Measurements from ENCODE around the gene REC114.
A peak's percentile ranks its signal among the peaks of the same experiment; 100 is the strongest.
"Not testable (repeated sequence)": the region's sequence is repeated elsewhere in the genome, so short reads cannot be mapped to it uniquely, and the experiment has no call there.

Gene REC114

DNA sequence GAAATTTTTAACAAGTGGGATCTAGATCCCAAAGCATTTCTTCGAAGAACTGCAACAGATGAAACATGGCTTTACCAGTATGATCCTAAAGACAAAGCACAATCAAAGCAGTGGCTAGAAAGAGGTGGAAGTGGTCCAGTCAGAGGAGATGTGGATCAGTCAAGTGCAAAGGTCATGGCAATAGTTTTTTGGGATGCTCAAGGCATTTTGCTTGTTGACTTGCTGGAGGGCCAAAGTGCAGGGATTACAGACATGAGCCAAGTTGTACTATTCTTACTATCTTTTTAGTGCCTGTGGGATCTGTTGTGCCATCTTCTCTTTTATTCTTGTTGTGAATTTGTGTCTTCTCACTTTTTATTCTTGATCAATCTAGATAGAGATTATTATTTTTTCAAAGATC, 82.0 kb downstream of the REC114 start:
- no peaks in the 10 kb centered on the region for H3K9me3 Mint-ChIP-seq
- no peak overlapping the region for H3K4me3 Mint-ChIP-seq
- H3K27ac Mint-ChIP-seq: no peak overlapping the region
- no peak for ATAC-seq
- no peaks in the 10 kb centered on the region for H3K4me1 Mint-ChIP-seq
- H3K27me3 Mint-ChIP-seq: peaks cover 3% of the 10 kb centered on the region
- no peaks in the 10 kb centered on the region for H3K36me3 Mint-ChIP-seq (ENCODE audit: low read depth)
- DNase-seq: no peak

GRCh38 chr15:73527598-73527997, 84.6 kb downstream of the REC114 start:
- DNase-seq: no peak
- no peak overlapping the region for H3K4me3 Mint-ChIP-seq
- no peak overlapping the region for H3K27ac Mint-ChIP-seq
- no peaks in the 10 kb centered on the region for H3K36me3 Mint-ChIP-seq (ENCODE audit: low read depth)
- H3K9me3 Mint-ChIP-seq: no peaks in the 10 kb centered on the region
- no peak for ATAC-seq
- no peaks in the 10 kb centered on the region for H3K4me1 Mint-ChIP-seq
- peaks cover 5% of the 10 kb centered on the region for H3K27me3 Mint-ChIP-seq

GRCh38 chr15:73530649-73531048, 87.7 kb downstream of the REC114 start:
- H3K4me1 Mint-ChIP-seq: no peaks in the 10 kb centered on the region
- no peak overlapping the region for H3K27ac Mint-ChIP-seq
- H3K36me3 Mint-ChIP-seq (ENCODE audit: low read depth): no peaks in the 10 kb centered on the region
- H3K27me3 Mint-ChIP-seq: peaks cover 3% of the 10 kb centered on the region
- no peak for DNase-seq
- ATAC-seq: no peak
- H3K9me3 Mint-ChIP-seq: no peaks in the 10 kb centered on the region
- no peak overlapping the region for H3K4me3 Mint-ChIP-seq

DNA sequence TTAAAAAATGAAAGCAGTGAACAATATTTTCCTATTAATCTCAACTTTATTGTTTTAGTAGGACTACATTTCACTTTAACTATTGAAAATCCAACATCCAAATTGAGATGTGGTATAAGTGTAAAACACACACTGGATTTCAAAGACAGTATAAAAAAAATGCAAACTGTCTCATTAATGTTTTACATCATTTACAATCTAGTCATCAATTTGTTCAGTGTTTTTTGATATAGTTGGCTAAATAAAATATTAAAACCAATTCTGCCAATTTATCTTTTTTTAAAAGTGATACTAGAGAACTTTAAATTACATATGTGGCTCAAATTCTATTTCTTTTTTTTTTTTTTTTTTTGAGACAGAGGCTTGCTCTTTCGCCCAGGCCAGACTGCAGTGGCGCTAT, 95.2 kb downstream of the REC114 start:
- ATAC-seq (no peak), DNase-seq (no peak)
- H3K36me3 Mint-ChIP-seq (ENCODE audit: low read depth): no peaks in the 10 kb centered on the region
- no peaks in the 10 kb centered on the region for H3K4me1 Mint-ChIP-seq
- no peak overlapping the region for H3K27ac Mint-ChIP-seq
- no peaks in the 10 kb centered on the region for H3K9me3 Mint-ChIP-seq
- peaks cover 2% of the 10 kb centered on the region for H3K27me3 Mint-ChIP-seq
- H3K4me3 Mint-ChIP-seq: no peak overlapping the region

DNA sequence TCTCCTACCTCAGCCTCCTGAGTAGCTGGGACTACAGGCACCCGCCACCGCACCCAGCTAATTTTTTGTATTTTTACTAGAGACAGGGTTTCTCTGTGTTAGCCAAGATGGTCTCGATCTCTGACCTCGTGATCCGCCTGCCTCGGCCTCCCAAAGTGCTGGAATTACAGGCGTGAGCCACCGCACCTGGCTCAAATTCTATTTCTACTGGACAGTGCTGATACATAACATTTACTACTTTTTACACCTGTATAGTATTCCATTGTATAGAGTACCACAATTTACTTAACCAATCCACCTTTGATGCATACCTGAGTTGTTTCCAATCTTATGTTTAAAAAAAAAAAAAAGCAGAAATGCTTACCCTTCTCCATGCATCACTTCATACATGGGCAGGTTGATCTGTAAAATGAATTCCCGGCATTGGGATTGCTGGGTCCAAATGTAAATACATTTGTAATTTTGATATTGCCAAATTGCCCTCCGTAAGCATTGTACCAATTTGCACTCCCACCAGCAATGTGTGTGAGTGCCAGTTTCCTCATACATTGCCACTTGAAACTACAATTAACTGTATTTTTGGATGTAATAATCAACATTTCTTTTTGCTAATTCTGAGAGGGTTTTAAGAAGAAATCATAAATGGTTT, 95.7 kb downstream of the REC114 start:
- Mint-ChIP-seq H3K36me3 (ENCODE audit: low read depth) (no peaks in the 10 kb centered on the region), H3K27ac (no peak overlapping the region), H3K9me3 (no peaks in the 10 kb centered on the region), H3K4me1 (no peaks in the 10 kb centered on the region), H3K4me3 (no peak overlapping the region), H3K27me3 (peaks cover 2% of the 10 kb centered on the region)
- DNase-seq (no peak), ATAC-seq (no peak)

DNA sequence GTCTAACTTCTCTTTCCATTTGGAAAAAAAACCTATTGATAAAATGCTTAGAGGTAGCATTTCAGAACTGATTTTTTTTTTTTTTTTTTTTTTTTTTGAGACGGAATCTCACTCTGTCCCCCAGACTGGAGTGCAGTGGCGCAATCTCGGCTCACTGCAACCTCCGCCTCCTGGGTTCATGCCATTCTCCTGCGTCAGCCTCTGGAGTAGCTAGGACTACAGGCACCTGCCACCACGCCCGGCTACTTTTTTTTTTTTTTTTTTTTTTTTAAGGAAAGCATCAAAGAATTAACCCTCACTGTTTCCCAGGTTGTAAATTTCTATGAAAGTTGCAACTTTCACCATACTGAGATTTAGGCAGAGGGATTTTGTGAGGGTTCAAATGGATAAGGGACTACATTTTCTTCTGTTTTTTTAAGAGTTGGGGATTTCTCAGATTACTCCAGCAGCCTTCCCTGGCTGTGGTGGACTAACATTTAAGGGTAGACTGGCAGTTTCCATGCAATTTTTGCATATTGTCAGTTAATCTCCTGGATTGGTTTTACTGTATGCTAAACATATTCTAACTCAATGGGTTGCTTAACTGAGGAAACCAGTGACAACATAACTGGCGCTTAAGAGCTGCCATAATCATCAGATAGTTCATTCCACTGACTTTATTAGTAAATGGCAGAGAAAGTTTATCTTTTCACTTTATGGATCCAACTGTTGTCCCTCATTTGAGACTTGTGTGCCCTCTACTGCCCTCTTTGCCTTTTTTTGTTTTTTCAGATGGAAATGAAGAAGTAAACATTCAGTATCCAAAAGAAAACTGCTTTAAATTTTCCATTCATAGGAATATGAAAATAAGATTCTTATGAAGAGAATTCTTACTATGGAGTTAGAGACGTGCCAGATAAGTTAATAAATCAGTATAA, 96.5 kb downstream of the REC114 start:
- H3K36me3 Mint-ChIP-seq (ENCODE audit: low read depth): no peaks in the 10 kb centered on the region
- DNase-seq (no peak), ATAC-seq (no peak)
- H3K27ac Mint-ChIP-seq: no peak overlapping the region
- no peak overlapping the region for H3K4me3 Mint-ChIP-seq
- H3K27me3 Mint-ChIP-seq: peaks cover 2% of the 10 kb centered on the region
- H3K4me1 Mint-ChIP-seq: no peaks in the 10 kb centered on the region
- no peaks in the 10 kb centered on the region for H3K9me3 Mint-ChIP-seq

GRCh38 chr15:73540161-73540560, 97.2 kb downstream of the REC114 start:
- Mint-ChIP-seq H3K27me3 (peaks cover 1% of the 10 kb centered on the region), H3K4me1 (no peaks in the 10 kb centered on the region), H3K4me3 (no peak overlapping the region), H3K36me3 (ENCODE audit: low read depth) (no peaks in the 10 kb centered on the region), H3K9me3 (no peaks in the 10 kb centered on the region), H3K27ac (no peak overlapping the region)
- ATAC-seq (no peak), DNase-seq (no peak)

- no peak for ATAC-seq
- Mint-ChIP-seq H3K4me1 (no peaks in the 10 kb centered on the region), H3K9me3 (no peaks in the 10 kb centered on the region), H3K36me3 (ENCODE audit: low read depth) (no peaks in the 10 kb centered on the region), H3K27ac (no peak overlapping the region), H3K4me3 (no peak overlapping the region), H3K27me3 (no peaks in the 10 kb centered on the region)
- no peak for DNase-seq
These were observed 98.5 kb downstream of the REC114 start for GRCh38 chr15:73541479-73541878.

DNA sequence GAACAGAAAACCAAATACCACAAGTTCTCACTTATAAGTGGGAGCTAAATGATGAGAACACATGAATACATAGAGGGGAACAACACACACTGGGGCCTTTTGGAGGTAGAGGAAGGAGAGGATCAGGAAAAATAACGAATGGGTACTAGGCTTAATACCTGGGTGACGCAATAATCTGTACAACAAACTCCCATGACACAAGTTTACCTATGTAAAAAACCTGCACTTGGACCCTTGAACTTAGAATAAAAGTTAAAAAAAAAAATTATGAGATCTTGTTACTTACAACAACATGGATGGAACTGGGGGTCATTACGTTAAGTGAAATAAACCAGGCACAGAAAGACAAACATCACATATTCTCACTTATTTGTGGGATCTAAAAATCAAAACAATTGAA, 106.0 kb downstream of the REC114 start:
- H3K27ac Mint-ChIP-seq, H3K27me3 Mint-ChIP-seq, DNase-seq: not testable (repeated sequence)

DNA sequence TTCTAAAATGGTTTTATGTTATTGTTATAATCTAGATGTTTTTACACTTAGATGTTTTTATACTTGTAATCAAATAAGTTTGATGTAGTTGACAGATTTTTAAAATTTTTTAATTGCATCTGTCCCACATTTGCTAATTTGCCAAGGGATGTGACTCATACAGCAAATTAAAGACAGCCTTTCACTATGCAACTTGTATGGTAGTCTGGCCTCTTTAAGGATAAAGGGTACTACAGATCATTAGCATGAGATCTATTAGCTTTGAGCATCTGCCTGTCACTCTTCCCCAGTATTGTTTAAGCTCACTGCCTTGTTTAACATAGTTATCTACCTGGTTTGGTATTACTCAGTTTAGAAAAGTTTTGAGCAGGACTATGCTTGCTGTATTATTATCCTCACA, 107.2 kb downstream of the REC114 start:
- no peaks in the 10 kb centered on the region for H3K27me3 Mint-ChIP-seq
- no peak overlapping the region for H3K4me3 Mint-ChIP-seq
- DNase-seq: no peak
- H3K36me3 Mint-ChIP-seq (ENCODE audit: low read depth): no peaks in the 10 kb centered on the region
- no peaks in the 10 kb centered on the region for H3K9me3 Mint-ChIP-seq
- ATAC-seq: no peak
- H3K4me1 Mint-ChIP-seq: no peaks in the 10 kb centered on the region
- no peak overlapping the region for H3K27ac Mint-ChIP-seq

More for the DNA sequence above, 106.0 kb downstream of the REC114 start:
- ATAC-seq; H3K4me1 Mint-ChIP-seq; H3K4me3 Mint-ChIP-seq; H3K36me3 Mint-ChIP-seq (ENCODE audit: low read depth); H3K9me3 Mint-ChIP-seq: not testable (repeated sequence)

GRCh38 chr15:73555080-73555479, 112.1 kb downstream of the REC114 start:
- no peak for ATAC-seq
- H3K4me3 Mint-ChIP-seq: no peak overlapping the region
- H3K4me1 Mint-ChIP-seq: no peaks in the 10 kb centered on the region
- peaks cover 10% of the 10 kb centered on the region for H3K36me3 Mint-ChIP-seq (ENCODE audit: low read depth)
- no peaks in the 10 kb centered on the region for H3K27me3 Mint-ChIP-seq
- H3K27ac Mint-ChIP-seq: no peak overlapping the region
- no peak for DNase-seq
- H3K9me3 Mint-ChIP-seq: no peaks in the 10 kb centered on the region

GRCh38 chr15:73558529-73558928, 115.6 kb downstream of the REC114 start:
- DNase-seq: no peak
- Mint-ChIP-seq H3K27ac (no peak overlapping the region), H3K4me1 (no peaks in the 10 kb centered on the region), H3K4me3 (no peak overlapping the region), H3K9me3 (no peaks in the 10 kb centered on the region), H3K27me3 (no peaks in the 10 kb centered on the region), H3K36me3 (ENCODE audit: low read depth) (peaks cover 15% of the 10 kb centered on the region)
- ATAC-seq: no peak

DNA sequence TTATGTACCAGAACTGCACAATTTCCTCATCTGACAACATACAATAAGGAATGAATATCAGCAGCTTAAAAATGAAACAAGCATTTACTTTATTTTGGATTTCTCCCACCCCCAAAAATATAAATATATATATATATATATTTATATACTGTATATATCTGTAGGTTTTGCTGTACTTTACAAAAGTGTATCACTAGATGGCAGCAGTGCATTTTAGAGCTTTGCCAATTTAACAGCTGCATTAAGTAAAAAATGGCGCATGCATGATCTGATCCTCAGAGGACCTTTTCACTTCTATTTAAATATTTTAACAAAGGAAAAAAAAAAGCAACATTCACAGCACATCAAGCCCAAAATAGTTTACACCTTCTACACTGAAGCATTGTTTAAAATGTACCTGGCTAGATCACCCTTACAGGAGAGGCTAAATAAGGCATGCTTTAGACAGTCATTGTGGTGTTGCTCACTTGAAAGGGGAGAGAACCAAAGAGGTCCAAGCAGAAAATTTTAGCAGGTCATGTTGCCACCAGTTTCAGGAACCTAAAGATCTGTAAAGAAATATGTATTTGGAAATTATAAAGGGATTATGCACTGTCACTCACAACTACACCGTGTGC, 117.6 kb downstream of the REC114 start:
- H3K4me3 Mint-ChIP-seq: no peak overlapping the region
- H3K27ac Mint-ChIP-seq: no peak overlapping the region
- peaks cover 22% of the 10 kb centered on the region for H3K36me3 Mint-ChIP-seq (ENCODE audit: low read depth)
- ATAC-seq (no peak), DNase-seq (no peak)
- H3K9me3 Mint-ChIP-seq: no peaks in the 10 kb centered on the region
- H3K4me1 Mint-ChIP-seq: peaks cover 4% of the 10 kb centered on the region
- H3K27me3 Mint-ChIP-seq: no peaks in the 10 kb centered on the region

- H3K27ac Mint-ChIP-seq: no peak overlapping the region
- H3K36me3 Mint-ChIP-seq (ENCODE audit: low read depth): peaks cover 19% of the 10 kb centered on the region
- no peak overlapping the region for H3K4me3 Mint-ChIP-seq
- H3K9me3 Mint-ChIP-seq: no peaks in the 10 kb centered on the region
- peaks cover 4% of the 10 kb centered on the region for H3K4me1 Mint-ChIP-seq
- no peaks in the 10 kb centered on the region for H3K27me3 Mint-ChIP-seq
- DNase-seq (no peak), ATAC-seq (peak; percentile 24)
These were observed 121.3 kb downstream of the REC114 start for GRCh38 chr15:73564255-73564654.

DNA sequence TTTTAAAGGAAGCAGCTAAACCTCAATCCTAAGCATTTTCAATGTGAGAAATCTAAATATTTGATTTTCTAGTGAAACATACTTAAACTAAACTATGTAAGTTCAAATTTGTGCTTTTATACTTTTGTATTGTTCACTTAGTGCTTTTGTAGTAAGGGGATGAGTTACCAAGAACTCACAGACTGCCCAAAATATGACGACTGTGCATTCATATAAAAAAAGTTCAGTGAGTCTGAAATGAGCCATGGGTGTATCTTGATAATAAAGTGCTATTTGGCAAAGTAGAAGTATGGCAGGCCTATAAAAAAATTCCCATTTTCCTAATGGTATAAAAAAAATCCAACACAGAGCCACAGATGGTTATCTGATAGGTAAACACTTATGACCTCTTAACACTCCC, 124.1 kb downstream of the REC114 start:
- no peak overlapping the region for H3K4me3 Mint-ChIP-seq
- no peaks in the 10 kb centered on the region for H3K9me3 Mint-ChIP-seq
- H3K4me1 Mint-ChIP-seq: peaks cover 11% of the 10 kb centered on the region
- H3K27me3 Mint-ChIP-seq: no peaks in the 10 kb centered on the region
- ATAC-seq (no peak), DNase-seq (no peak)
- peak overlapping the region; percentile 16 for H3K27ac Mint-ChIP-seq
- H3K36me3 Mint-ChIP-seq (ENCODE audit: low read depth): peaks cover 31% of the 10 kb centered on the region
